Stimulated activated effector memory CD8-positive, alpha-beta T cell treated with anti-CD3 and anti-CD28 coated beads, Interleukin-12 subunit alpha, Interleukin-12 subunit beta, amount 100 ng/mL, for 72 hours (primary cell): Measurements from ENCODE around the gene GNG4.
"Not testable (repeated sequence)": the region's sequence is repeated elsewhere in the genome, so short reads cannot be mapped to it uniquely, and the experiment has no call there.

Source experiments
- ATAC-seq: fragments of 150-1000 bp; cut with Tn5 transposase; 2 replicates; pipeline ENCODE4 v1.10.0; 2021
- DNase-seq, 2 donors: peaks; one replicate each; pipeline ENCODE4 v3.0.0; 2021 to 2022; ENCODE audit warnings: low spot score in 2 of 2
- H3K27ac Mint-ChIP-seq: one replicate; pipeline ENCODE4 v1.8.0; 2022; ENCODE audit warnings: mild to moderate bottlenecking, mixed read lengths
- H3K36me3 Mint-ChIP-seq: one replicate; pipeline ENCODE4 v1.8.0; 2022; ENCODE audit warnings: mild to moderate bottlenecking, mixed read lengths
- H3K4me1 Mint-ChIP-seq: one replicate; pipeline ENCODE4 v1.8.0; 2022; ENCODE audit warnings: mixed read lengths
- H3K4me3 Mint-ChIP-seq: one replicate; pipeline ENCODE4 v1.8.0; 2022; ENCODE audit warnings: mild to moderate bottlenecking, mixed read lengths
- H3K9me3 Mint-ChIP-seq: one replicate; pipeline ENCODE4 v1.8.0; 2022; ENCODE audit warnings: mixed read lengths

The GNG4 gene

GRCh38 chr1:235642011-235642942, 7.3 kb downstream of the GNG4 start:
- peaks cover 10% of the 10 kb centered on the region for H3K36me3 Mint-ChIP-seq
- H3K4me1 Mint-ChIP-seq, result peaks cover 51% of the 10 kb centered on the region
- H3K4me3 Mint-ChIP-seq, result peak overlapping the region; percentile 67
- DNase-seq, result peak; percentile 60 to 86
- peak overlapping the region; percentile 89 for H3K27ac Mint-ChIP-seq
- ATAC-seq, result peak; percentile 91
- H3K9me3 Mint-ChIP-seq, result no peaks in the 10 kb centered on the region

- no peak for ATAC-seq
- Mint-ChIP-seq H3K4me1 (peaks cover 45% of the 10 kb centered on the region), H3K27ac (no peak overlapping the region), H3K4me3 (peak overlapping the region; percentile 26), H3K9me3 (no peaks in the 10 kb centered on the region), H3K36me3 (peaks cover 10% of the 10 kb centered on the region)
- no peak for DNase-seq
Observed at GRCh38 chr1:235640580-235640979, 9.0 kb downstream of the GNG4 start.

- no peak overlapping the region for H3K27ac Mint-ChIP-seq
- peaks cover 44% of the 10 kb centered on the region for H3K4me1 Mint-ChIP-seq
- ATAC-seq (no peak), DNase-seq (no peak)
- H3K9me3 Mint-ChIP-seq, result no peaks in the 10 kb centered on the region
- H3K36me3 Mint-ChIP-seq, result peaks cover 10% of the 10 kb centered on the region
- H3K4me3 Mint-ChIP-seq, result no peak overlapping the region
Observed at GRCh38 chr1:235639226-235640205, 10.1 kb downstream of the GNG4 start.

- peaks cover 36% of the 10 kb centered on the region for H3K4me1 Mint-ChIP-seq
- H3K36me3 Mint-ChIP-seq, result peaks cover 10% of the 10 kb centered on the region
- H3K27ac Mint-ChIP-seq, DNase-seq, ATAC-seq, H3K4me3 Mint-ChIP-seq, H3K9me3 Mint-ChIP-seq: not testable (repeated sequence)
Observed at GRCh38 chr1:235638612-235639011, 11.0 kb downstream of the GNG4 start.

- H3K9me3 Mint-ChIP-seq, result no peaks in the 10 kb centered on the region
- DNase-seq (no peak), ATAC-seq (no peak)
- no peak overlapping the region for H3K27ac Mint-ChIP-seq
- peaks cover 29% of the 10 kb centered on the region for H3K4me1 Mint-ChIP-seq
- no peak overlapping the region for H3K4me3 Mint-ChIP-seq
- peaks cover 10% of the 10 kb centered on the region for H3K36me3 Mint-ChIP-seq
Observed at GRCh38 chr1:235637756-235638534, 11.6 kb downstream of the GNG4 start.

- H3K4me3 Mint-ChIP-seq, result no peak overlapping the region
- H3K36me3 Mint-ChIP-seq, result no peaks in the 10 kb centered on the region
- DNase-seq, result no peak
- no peak overlapping the region for H3K27ac Mint-ChIP-seq
- H3K4me1 Mint-ChIP-seq, result peaks cover 14% of the 10 kb centered on the region
- ATAC-seq, result peak; percentile 44
- no peaks in the 10 kb centered on the region for H3K9me3 Mint-ChIP-seq
Observed at GRCh38 chr1:235635938-235636662, 13.5 kb downstream of the GNG4 start.

- Mint-ChIP-seq H3K27ac (no peak overlapping the region), H3K4me3 (peak overlapping the region; percentile 7)
- ATAC-seq, result no peak
Observed at GRCh38 chr1:235632506-235633401, 16.8 kb downstream of the GNG4 start.

GRCh38 chr1:235631816-235632215, 17.8 kb downstream of the GNG4 start:
- H3K4me3 Mint-ChIP-seq, result no peak overlapping the region
- no peaks in the 10 kb centered on the region for H3K36me3 Mint-ChIP-seq
- ATAC-seq (no peak), DNase-seq (no peak)
- no peaks in the 10 kb centered on the region for H3K9me3 Mint-ChIP-seq
- no peak overlapping the region for H3K27ac Mint-ChIP-seq
- H3K4me1 Mint-ChIP-seq, result no peaks in the 10 kb centered on the region

More at GRCh38 chr1:235632506-235633401, 16.8 kb downstream of the GNG4 start:
- no peaks in the 10 kb centered on the region for H3K36me3 Mint-ChIP-seq
- no peaks in the 10 kb centered on the region for H3K4me1 Mint-ChIP-seq
- no peaks in the 10 kb centered on the region for H3K9me3 Mint-ChIP-seq
- DNase-seq, result no peak

GRCh38 chr1:235628316-235629005, 21.1 kb downstream of the GNG4 start:
- ATAC-seq, result no peak
- no peaks in the 10 kb centered on the region for H3K36me3 Mint-ChIP-seq

GRCh38 chr1:235625831-235626230, 23.8 kb downstream of the GNG4 start:
- DNase-seq, result no peak

More at GRCh38 chr1:235628316-235629005, 21.1 kb downstream of the GNG4 start:
- Mint-ChIP-seq H3K4me1 (peaks cover 7% of the 10 kb centered on the region), H3K9me3 (no peaks in the 10 kb centered on the region), H3K4me3 (no peak overlapping the region), H3K27ac (no peak overlapping the region)
- no peak for DNase-seq

GRCh38 chr1:235625340-235625739, 24.2 kb downstream of the GNG4 start:
- H3K36me3 Mint-ChIP-seq, result no peaks in the 10 kb centered on the region
- H3K9me3 Mint-ChIP-seq, result no peaks in the 10 kb centered on the region

More at GRCh38 chr1:235625831-235626230, 23.8 kb downstream of the GNG4 start:
- H3K9me3 Mint-ChIP-seq, result no peaks in the 10 kb centered on the region
- H3K4me1 Mint-ChIP-seq, result peaks cover 7% of the 10 kb centered on the region
- H3K27ac Mint-ChIP-seq, result no peak overlapping the region
- no peak for ATAC-seq
- H3K4me3 Mint-ChIP-seq, result no peak overlapping the region
- H3K36me3 Mint-ChIP-seq, result no peaks in the 10 kb centered on the region

GRCh38 chr1:235624721-235625333, 24.8 kb downstream of the GNG4 start:
- peaks cover 7% of the 10 kb centered on the region for H3K4me1 Mint-ChIP-seq
- H3K4me3 Mint-ChIP-seq, result no peak overlapping the region
- no peaks in the 10 kb centered on the region for H3K36me3 Mint-ChIP-seq
- no peak overlapping the region for H3K27ac Mint-ChIP-seq
- DNase-seq (no peak), ATAC-seq (no peak)
- H3K9me3 Mint-ChIP-seq, result no peaks in the 10 kb centered on the region

More at GRCh38 chr1:235625340-235625739, 24.2 kb downstream of the GNG4 start:
- ATAC-seq (no peak), DNase-seq (no peak)
- peaks cover 7% of the 10 kb centered on the region for H3K4me1 Mint-ChIP-seq
- H3K27ac Mint-ChIP-seq, result no peak overlapping the region
- H3K4me3 Mint-ChIP-seq, result no peak overlapping the region
